ENCODE data around the gene KRTAP5-2. TPM values are rescaled to one million over a fixed set of nuclear protein-coding genes. Genes with fewer than 3 reads are reported as not detected.
"Not testable (repeated sequence)": the region's sequence is repeated elsewhere in the genome, so short reads cannot be mapped to it uniquely, and the experiment has no call there.

The KRTAP5-2 gene
- polyA plus RNA-seq, 5 donors = not detected

- DNase-seq = no peak
These were observed 8.1 kb downstream of the KRTAP5-2 start for GRCh38 chr11:1589996-1590395.

GRCh38 chr11:1589191-1589963 is 8.7 kb downstream of the KRTAP5-2 start:
- DNase-seq = not testable (repeated sequence)

GRCh38 chr11:1586699-1587098 is 11.4 kb downstream of the KRTAP5-2 start:
- DNase-seq = no peak

- DNase-seq = not testable (repeated sequence)
These were observed 13.3 kb downstream of the KRTAP5-2 start, which contains the start of gene KRTAP5-1 for GRCh38 chr11:1584661-1585370. Gene KRTAP5-1, minus strand, starts transcription at chr11:1585283. Its CDS starts 34 bp downstream, at chr11:1585249.

GRCh38 chr11:1582909-1583308 is 15.2 kb downstream of the KRTAP5-2 start:
- not testable (repeated sequence) for DNase-seq

- DNase-seq = no peak
These were observed 16.1 kb downstream of the KRTAP5-2 start for GRCh38 chr11:1581976-1582375.

- no peak for DNase-seq
These were observed 21.3 kb downstream of the KRTAP5-2 start for GRCh38 chr11:1576825-1577224.

- not testable (repeated sequence) for DNase-seq
These were observed 22.3 kb downstream of the KRTAP5-2 start for GRCh38 chr11:1575756-1576155.

GRCh38 chr11:1574933-1575242 is 23.2 kb downstream of the KRTAP5-2 start:
- DNase-seq = no peak

GRCh38 chr11:1574238-1574932 is 23.7 kb downstream of the KRTAP5-2 start:
- no peak for DNase-seq

GRCh38 chr11:1573903-1574237 is 24.2 kb downstream of the KRTAP5-2 start:
- DNase-seq = no peak

GRCh38 chr11:1573077-1573902 is 24.8 kb downstream of the KRTAP5-2 start:
- no peak for DNase-seq

- peak in 1 of 2 donors; percentile 75 for DNase-seq
These were observed 25.7 kb downstream of the KRTAP5-2 start, which contains the start of gene DUSP8 for GRCh38 chr11:1572197-1573076. Gene DUSP8, minus strand, starts transcription at chr11:1572271. Its CDS starts 6,445 bp downstream, at chr11:1565826.

- no peak for DNase-seq
These were observed 26.3 kb downstream of the KRTAP5-2 start for GRCh38 chr11:1571760-1572196.

GRCh38 chr11:1570896-1571759 is 27.0 kb downstream of the KRTAP5-2 start:
- no peak for DNase-seq

- DNase-seq = no peak
These were observed 27.6 kb downstream of the KRTAP5-2 start for GRCh38 chr11:1570531-1570895.

- DNase-seq = no peak
These were observed 28.1 kb downstream of the KRTAP5-2 start for GRCh38 chr11:1570001-1570453.

- no peak for DNase-seq
These were observed 28.8 kb downstream of the KRTAP5-2 start for GRCh38 chr11:1569251-1569780.

- no peak for DNase-seq
These were observed 29.6 kb downstream of the KRTAP5-2 start for GRCh38 chr11:1568441-1568911.
